Loucy (cell line): ENCODE measurements around the gene ARHGEF16.

ENCODE experiments used
- EZH2phosphoT487 ChIP-seq: fragments of 200-600 bp; IDR thresholded peaks from 2 replicates; pipeline ENCODE4 v1.6.1; 2018; ENCODE audit warnings: antibody characterized with exemption, mild to moderate bottlenecking, moderate library complexity, borderline replicate concordance
- TF ChIP-seq, protein P1 (sequence below): fragments of 200-600 bp; sonication (generic); conservative IDR thresholded peaks from 2 replicates; pipeline ENCODE4 v1.5.1; 2014; ENCODE audit warnings: mild to moderate bottlenecking, antibody characterized with exemption, low read length

DNA sequence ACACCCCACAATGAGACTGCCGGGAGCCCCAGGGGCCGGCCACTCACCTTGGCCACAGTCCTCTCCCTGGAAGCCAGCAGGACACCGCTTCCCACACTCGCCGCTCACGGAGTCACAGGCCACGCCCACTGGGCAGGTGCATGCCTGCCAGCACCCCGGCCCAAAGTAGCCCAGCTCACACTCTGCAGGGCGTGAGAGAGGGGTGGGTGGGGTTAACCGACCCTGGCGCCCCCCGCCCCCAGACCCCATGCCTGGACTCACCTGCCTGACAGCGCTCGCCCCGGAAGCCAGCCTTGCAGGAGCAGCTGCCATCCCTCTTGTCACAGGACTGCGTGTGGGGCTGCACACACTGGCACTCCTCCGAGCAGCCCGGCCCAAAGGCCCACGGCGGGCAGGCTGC is 50.7 kb downstream of the ARHGEF16 start:
- TF ChIP-seq, protein P1, sequence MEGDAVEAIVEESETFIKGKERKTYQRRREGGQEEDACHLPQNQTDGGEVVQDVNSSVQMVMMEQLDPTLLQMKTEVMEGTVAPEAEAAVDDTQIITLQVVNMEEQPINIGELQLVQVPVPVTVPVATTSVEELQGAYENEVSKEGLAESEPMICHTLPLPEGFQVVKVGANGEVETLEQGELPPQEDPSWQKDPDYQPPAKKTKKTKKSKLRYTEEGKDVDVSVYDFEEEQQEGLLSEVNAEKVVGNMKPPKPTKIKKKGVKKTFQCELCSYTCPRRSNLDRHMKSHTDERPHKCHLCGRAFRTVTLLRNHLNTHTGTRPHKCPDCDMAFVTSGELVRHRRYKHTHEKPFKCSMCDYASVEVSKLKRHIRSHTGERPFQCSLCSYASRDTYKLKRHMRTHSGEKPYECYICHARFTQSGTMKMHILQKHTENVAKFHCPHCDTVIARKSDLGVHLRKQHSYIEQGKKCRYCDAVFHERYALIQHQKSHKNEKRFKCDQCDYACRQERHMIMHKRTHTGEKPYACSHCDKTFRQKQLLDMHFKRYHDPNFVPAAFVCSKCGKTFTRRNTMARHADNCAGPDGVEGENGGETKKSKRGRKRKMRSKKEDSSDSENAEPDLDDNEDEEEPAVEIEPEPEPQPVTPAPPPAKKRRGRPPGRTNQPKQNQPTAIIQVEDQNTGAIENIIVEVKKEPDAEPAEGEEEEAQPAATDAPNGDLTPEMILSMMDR = no peak
- TF ChIP-seq EZH2phosphoT487 = no peak
